ENCODE results near the gene ANKRD28. TPM values are rescaled to one million over a fixed set of nuclear protein-coding genes. Genes with fewer than 3 reads are reported as not detected.
A peak's percentile ranks its signal among the peaks of the same experiment; 100 is the strongest.

Gene ANKRD28
- total RNA-seq, 4 donors from 2014 or later = 20.0 to 86.8 (median 37.6) TPM

DNA sequence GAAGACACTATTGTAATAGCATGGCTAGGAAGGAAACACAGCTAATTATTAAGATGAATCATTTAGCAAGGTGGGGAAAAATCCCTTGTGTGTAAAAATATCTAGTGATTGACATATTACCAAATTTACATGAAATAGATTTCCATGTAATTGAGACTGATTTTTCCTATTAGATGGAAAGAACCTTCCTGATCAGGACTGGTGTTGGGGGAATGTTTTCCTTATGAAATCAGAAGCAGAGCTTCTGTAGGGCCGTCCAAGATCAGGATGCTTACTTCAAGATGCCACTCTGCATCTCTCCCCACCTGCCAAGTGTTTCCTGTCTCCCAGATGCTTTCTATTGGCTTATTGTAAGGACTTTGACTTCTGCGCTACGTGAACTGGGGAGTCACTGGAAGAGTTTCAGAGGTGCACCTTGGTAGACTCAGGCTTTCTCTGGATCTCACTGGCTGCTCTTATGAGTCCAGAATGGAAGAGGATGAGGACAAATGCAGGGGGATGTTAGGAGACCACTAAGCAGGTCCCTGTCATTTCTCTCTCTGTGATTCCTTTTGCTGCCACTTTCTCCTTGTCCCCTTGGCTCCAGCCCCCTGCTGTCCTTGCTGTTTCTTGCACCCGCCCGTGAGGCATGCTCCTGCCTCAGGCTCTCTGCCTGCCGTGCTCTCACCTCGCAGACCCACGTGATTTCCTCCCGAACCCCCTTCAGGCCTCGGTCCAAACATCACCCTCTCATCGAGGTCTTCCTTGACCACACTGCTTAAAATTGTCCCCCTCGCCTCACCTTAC, 166.2 kb downstream of the ANKRD28 start:
- H3K27me3 ChIP-seq = no peaks in the 10 kb centered on the region
- TF ChIP-seq, protein P1, sequence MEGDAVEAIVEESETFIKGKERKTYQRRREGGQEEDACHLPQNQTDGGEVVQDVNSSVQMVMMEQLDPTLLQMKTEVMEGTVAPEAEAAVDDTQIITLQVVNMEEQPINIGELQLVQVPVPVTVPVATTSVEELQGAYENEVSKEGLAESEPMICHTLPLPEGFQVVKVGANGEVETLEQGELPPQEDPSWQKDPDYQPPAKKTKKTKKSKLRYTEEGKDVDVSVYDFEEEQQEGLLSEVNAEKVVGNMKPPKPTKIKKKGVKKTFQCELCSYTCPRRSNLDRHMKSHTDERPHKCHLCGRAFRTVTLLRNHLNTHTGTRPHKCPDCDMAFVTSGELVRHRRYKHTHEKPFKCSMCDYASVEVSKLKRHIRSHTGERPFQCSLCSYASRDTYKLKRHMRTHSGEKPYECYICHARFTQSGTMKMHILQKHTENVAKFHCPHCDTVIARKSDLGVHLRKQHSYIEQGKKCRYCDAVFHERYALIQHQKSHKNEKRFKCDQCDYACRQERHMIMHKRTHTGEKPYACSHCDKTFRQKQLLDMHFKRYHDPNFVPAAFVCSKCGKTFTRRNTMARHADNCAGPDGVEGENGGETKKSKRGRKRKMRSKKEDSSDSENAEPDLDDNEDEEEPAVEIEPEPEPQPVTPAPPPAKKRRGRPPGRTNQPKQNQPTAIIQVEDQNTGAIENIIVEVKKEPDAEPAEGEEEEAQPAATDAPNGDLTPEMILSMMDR (IDR thresholded peaks at IDR 0.05) = no peak
- no peak for TF ChIP-seq POLR2A (IDR thresholded peaks at IDR 0.05)
- H3K4me1 ChIP-seq = peaks cover 0 to 5% of the 10 kb centered on the region in 2 donors
- intact Hi-C loops (cut with DNase I; ENCODE audit: low total_unique reads) = no loop called here
- no peaks in the 10 kb centered on the region for H3K36me3 ChIP-seq
- H3K27ac ChIP-seq = peak overlapping the region in 1 of 2 donors; percentile 67
- H3K9me3 ChIP-seq = no peaks in the 10 kb centered on the region
- H3K4me3 ChIP-seq = no peak overlapping the region
- DNase-seq = no peak

DNA sequence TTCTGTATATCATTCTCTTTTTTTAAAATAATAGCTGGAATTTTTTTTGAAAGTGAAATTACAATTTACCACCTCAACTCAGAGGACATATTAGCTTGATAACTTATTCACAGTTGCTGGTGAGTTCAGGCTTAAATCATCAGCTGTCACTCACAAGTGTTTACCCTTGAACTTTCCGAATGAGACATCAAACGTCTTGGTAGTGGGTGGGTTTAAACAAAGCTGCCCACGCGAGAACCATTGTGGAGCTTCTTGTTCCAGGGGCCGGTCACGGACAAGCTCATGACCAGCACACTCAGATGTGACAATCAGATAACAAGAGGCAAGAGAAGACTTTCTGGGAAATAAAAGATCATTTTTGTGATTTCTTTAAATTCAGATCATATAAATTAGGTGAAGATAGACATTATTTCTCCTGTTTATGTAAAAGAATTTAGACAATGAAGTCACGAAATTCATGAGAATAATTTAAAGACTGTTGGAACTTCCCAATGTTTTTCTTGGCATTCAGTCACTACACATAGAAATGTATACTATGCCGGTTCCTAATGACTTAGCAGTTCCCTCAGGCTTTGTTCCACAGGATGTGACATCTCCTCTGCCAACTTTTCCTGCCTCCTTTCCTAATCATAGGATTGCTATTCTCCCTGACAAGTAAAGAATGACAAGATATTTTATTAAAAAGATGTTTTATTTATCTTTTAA, 167.0 kb downstream of the ANKRD28 start:
- intact Hi-C loops (cut with DNase I; ENCODE audit: low total_unique reads) = no loop called here
- H3K9me3 ChIP-seq = no peaks in the 10 kb centered on the region
- TF ChIP-seq, protein P1 (IDR thresholded peaks at IDR 0.05) = no peak
- TF ChIP-seq POLR2A (IDR thresholded peaks at IDR 0.05) = no peak
- H3K27me3 ChIP-seq = no peaks in the 10 kb centered on the region
- H3K4me1 ChIP-seq = peaks cover 0 to 5% of the 10 kb centered on the region in 2 donors
- peak overlapping the region in 1 of 2 donors; percentile 13 for H3K4me3 ChIP-seq
- no peaks in the 10 kb centered on the region for H3K36me3 ChIP-seq
- peak overlapping the region; percentile 18 to 67 for H3K27ac ChIP-seq
- DNase-seq = no peak

DNA sequence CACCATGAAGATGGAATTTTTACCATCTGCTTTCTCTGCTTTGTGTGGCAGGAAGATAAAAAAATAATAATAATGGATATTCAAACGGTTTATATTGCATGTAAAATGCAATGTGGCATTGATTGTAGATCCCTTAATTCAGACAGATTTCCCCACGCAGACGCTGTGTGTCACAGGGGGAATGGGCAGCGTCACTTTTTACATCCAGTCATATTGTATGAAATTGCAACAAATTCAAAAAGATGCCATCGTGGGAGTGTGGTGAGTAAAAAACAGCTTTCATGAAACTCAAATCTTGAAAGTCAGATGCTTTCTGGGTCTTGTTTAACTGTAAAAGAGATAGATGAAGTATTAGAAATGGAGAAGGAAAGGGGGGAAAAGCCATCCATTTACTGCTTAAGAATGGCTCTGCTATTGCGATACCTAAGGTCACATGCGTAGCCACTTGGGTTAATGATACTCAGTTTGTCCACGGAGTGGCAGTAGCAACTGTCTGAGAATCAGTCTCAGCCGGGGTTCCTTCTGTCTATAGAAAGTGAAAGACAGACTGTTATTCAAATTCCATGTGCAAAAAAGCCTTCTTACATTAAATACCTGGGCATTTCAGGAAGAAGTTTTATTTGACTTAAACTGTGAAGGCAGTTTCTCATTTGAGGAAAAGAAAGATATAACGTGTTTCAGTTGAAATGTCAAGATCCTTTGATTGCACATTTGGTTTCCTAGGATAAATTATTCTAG, 167.8 kb downstream of the ANKRD28 start:
- H3K4me1 ChIP-seq = no peaks in the 10 kb centered on the region
- no peak for TF ChIP-seq POLR2A (IDR thresholded peaks at IDR 0.05)
- TF ChIP-seq, protein P1 (IDR thresholded peaks at IDR 0.05) = peak; percentile 83 to 91 (median 84)
- H3K27ac ChIP-seq = peak overlapping the region; percentile 18 to 67
- no peaks in the 10 kb centered on the region for H3K27me3 ChIP-seq
- peak overlapping the region; percentile 13 to 18 for H3K4me3 ChIP-seq
- H3K9me3 ChIP-seq = no peaks in the 10 kb centered on the region
- intact Hi-C loops (cut with DNase I; ENCODE audit: low total_unique reads) = no loop called here
- peak; percentile 65 to 77 for DNase-seq
- H3K36me3 ChIP-seq = no peaks in the 10 kb centered on the region

DNA sequence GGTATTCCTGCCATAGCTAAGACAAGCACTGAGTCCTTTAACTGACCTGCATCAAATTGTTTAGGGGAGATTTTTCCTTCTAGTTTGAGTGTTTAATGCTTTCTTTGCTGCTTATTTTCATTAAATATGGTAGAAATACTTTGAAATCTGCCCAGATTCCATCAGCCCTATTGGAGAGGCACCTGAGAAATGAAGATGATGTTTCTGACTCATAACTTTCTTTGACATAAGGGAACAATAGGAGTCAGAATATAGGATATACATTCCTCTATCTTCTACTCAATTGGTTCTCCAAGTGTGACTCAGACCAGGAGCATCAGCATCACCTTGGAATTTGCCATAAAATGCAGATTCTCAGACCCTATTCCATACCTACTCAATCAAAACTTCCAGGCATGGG, 168.8 kb downstream of the ANKRD28 start:
- H3K27me3 ChIP-seq = no peaks in the 10 kb centered on the region
- H3K27ac ChIP-seq = no peak overlapping the region
- no peak for DNase-seq
- H3K4me1 ChIP-seq = no peaks in the 10 kb centered on the region
- no peaks in the 10 kb centered on the region for H3K36me3 ChIP-seq
- H3K4me3 ChIP-seq = no peak overlapping the region
- H3K9me3 ChIP-seq = no peaks in the 10 kb centered on the region
- intact Hi-C loops (cut with DNase I; ENCODE audit: low total_unique reads) = no loop called here
- TF ChIP-seq, protein P1 (IDR thresholded peaks at IDR 0.05) = no peak
- no peak for TF ChIP-seq POLR2A (IDR thresholded peaks at IDR 0.05)

Measured in uterus (tissue), 4 donors.